ENCODE data around the gene COASY.

COASY gene

DNA sequence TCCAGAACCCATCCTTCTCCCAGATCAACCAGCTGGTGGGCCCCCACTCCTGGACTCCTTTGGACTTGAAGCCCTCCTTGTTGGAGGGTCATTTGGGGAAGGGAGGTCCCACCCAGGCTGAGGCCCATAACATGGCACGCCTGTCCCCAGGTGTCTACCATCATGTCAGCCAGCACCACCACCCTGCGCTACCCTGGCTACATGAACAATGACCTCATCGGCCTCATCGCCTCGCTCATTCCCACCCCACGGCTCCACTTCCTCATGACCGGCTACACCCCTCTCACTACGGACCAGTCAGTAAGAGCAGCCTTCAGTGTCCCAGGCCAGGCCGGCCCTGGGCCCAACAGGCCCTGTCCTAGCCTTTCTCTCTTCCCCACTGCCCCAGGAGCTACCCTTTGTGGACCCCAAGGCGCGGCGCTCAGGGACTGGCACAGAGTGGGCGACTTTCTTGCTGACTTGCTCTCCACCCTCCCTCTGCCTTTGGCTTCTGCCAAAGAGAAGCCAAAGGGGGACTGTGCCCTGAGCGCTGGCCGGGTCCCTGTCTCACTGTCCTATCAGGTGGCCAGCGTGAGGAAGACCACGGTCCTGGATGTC is 51.8 kb downstream of the COASY start:
- no peak for DNase-seq (ENCODE audit: low spot score)

All from LoVo (cell line).